Measurements from ENCODE around the gene KRT78.
"Not testable (repeated sequence)": the region's sequence is repeated elsewhere in the genome, so short reads cannot be mapped to it uniquely, and the experiment has no call there.

The KRT78 gene, protein sequence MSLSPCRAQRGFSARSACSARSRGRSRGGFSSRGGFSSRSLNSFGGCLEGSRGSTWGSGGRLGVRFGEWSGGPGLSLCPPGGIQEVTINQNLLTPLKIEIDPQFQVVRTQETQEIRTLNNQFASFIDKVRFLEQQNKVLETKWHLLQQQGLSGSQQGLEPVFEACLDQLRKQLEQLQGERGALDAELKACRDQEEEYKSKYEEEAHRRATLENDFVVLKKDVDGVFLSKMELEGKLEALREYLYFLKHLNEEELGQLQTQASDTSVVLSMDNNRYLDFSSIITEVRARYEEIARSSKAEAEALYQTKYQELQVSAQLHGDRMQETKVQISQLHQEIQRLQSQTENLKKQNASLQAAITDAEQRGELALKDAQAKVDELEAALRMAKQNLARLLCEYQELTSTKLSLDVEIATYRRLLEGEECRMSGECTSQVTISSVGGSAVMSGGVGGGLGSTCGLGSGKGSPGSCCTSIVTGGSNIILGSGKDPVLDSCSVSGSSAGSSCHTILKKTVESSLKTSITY

GRCh38 chr12:52848661-52849255 lies at the start of gene KRT78:
TSS of gene KRT78 (minus strand) at chr12:52848994. CDS start at chr12:52848930, 64 bp downstream.
- no peak for DNase-seq

GRCh38 chr12:52896190-52897100 lies 47.7 kb upstream of the KRT78 start:
- no peak for DNase-seq

GRCh38 chr12:52895726-52896189 lies 47.0 kb upstream of the KRT78 start:
- DNase-seq, result no peak

GRCh38 chr12:52892974-52893373 lies 44.2 kb upstream of the KRT78 start:
- DNase-seq, result no peak

- DNase-seq, result no peak
Measured at GRCh38 chr12:52892207-52892852, 43.5 kb upstream of the KRT78 start.

DNA sequence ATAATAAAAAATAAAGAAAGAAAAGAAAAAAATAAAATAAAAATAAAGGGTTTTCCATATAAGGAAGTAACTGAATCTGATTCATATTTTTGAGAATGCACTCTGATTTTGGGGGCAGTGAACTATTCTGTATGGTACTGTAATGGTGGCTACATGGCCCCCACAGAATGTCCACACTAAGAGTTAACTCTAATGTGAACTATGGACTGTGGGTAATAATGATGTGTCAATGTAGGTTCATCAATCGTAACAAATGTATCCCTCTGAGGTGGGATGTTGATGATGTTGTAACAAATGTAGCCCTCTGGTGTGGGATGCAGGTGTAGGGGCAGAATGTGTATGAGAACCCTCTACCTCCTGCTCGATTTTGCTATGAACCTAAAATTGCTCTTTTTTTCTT lies 42.2 kb upstream of the KRT78 start:
- no peak for DNase-seq

GRCh38 chr12:52890417-52890816 lies 41.6 kb upstream of the KRT78 start:
- no peak for DNase-seq

GRCh38 chr12:52884526-52885293 lies 35.9 kb upstream of the KRT78 start:
- DNase-seq, result peak; percentile 74

DNA sequence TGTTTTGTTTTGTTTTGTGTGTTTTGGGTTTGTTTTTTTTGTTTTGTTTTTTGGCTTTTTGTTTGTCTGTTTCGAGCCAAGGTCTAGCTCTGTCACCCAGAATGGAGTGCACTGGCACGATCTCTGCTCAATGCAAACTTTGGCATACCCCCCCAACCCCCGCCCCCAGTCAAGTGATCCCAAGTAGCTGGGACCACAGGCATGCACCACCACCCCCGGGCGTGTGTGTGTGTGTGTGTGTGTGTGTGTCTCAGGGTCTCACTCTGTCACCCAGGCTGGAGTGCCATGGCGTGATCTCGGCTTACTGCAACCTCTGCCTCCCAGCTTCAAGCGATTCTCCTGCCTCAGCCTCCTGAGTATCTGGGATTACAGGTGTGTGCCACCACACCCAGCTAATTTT lies 31.7 kb upstream of the KRT78 start:
- not testable (repeated sequence) for DNase-seq

DNA sequence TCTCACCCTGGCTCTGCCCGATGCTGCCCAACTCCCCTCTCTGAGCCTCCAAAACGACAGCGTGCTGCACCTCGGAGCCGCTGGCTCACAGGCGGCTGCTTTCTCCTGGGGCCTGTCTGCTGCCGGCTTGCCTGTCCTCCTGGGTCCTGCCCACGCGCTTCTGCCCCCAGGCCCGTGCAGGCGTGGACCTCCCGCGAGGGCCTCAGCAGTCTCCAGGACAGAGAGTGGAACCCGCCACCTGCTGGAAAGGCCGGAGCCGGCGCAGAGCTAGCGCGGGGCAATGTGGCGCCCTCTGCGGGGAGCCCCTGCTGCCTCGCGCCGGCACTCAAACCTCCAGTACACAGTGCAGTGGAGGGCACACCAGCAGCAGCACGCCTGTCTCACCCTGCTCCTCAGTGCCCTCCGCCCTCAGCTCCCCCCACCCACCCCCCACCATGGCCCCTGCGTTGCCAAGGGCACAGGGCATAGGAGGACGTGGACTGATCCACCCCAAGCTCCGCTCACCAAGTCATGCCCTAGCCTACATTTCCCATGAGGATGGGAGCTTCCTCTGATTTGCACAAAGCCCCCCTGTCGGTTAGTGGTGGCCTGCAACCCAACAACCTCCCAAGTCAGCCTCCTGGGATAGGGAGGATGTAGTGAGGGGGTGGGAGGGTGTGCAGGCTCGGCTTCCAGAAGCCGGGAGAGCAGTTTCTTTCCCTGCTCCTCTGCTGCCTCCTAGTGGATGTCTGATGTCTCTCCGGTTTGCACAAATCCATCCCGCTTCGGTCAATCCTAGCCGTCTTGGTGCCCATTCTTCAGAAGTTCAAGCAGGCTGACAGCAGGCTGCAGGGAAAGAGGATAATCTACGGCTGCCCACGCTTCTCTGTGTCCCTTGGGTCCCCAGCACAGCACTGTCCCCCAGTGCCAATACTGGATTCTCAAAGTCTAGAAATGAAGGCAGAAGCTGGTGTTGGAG lies 30.9 kb upstream of the KRT78 start:
- DNase-seq, result peak; percentile 85

GRCh38 chr12:52878507-52879393 lies 30.0 kb upstream of the KRT78 start:
- no peak for DNase-seq

DNA sequence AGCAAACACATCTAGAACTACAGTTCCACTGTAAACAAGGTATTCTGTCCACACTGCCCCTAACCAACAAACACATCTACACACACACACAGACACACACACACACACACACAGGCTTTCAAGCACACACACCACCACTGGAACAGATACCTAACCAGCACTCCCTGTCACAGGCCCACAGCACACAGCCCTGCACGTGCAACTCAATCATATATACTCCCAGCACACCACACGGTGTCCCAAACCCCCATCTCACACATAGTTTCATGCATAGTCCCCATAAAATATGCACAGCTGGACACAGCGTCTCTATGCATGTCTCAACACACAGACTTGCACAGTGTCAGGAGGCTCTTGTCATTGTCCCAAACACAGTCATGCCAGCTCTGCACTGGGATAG lies 28.4 kb upstream of the KRT78 start:
- no peak for DNase-seq

GRCh38 chr12:52876372-52876771 lies 27.6 kb upstream of the KRT78 start:
- no peak for DNase-seq

- DNase-seq, result no peak
Measured at GRCh38 chr12:52874573-52875435, 26.0 kb upstream of the KRT78 start.

- peak; percentile 87 for DNase-seq
Measured at GRCh38 chr12:52873832-52874572, 25.2 kb upstream of the KRT78 start.

- DNase-seq, result no peak
Measured at GRCh38 chr12:52873513-52873831, 24.7 kb upstream of the KRT78 start.

- no peak for DNase-seq
Measured at GRCh38 chr12:52872644-52873389, 24.0 kb upstream of the KRT78 start.

Data from femur (tissue), 1 donor.